HG03097 (cell line): ENCODE data around the gene BCAR1.
"Not testable (repeated sequence)": the region's sequence is repeated elsewhere in the genome, so short reads cannot be mapped to it uniquely, and the experiment has no call there.

Experiments used
- ATAC-seq: cut with Tn5 transposase; IDR thresholded peaks from one replicate; pipeline ENCODE4 v1.9.1; 2021; ENCODE audit not compliant: unreplicated experiment, low FRiP score

The BCAR1 gene

DNA sequence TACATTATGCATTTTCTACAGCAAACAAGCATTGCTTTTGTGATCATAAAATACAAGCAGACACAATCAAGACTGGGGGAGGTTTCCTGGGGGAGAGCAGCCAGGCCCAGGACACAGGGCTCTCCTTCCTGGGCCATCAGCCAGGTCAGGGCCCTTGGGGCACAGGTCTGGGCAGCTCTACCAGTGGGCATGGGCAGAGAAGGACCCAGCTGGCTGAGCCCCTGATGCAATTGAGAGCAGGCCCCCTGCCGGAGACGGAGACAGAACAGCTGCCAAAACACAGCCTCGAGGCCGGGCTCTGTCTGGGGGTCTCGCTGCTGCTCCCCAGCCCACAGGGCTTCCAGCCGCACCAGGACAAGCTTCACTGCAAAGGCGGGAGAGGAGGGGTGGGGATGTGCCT is 10.8 kb downstream of the BCAR1 start:
- ATAC-seq = not testable (repeated sequence)

DNA sequence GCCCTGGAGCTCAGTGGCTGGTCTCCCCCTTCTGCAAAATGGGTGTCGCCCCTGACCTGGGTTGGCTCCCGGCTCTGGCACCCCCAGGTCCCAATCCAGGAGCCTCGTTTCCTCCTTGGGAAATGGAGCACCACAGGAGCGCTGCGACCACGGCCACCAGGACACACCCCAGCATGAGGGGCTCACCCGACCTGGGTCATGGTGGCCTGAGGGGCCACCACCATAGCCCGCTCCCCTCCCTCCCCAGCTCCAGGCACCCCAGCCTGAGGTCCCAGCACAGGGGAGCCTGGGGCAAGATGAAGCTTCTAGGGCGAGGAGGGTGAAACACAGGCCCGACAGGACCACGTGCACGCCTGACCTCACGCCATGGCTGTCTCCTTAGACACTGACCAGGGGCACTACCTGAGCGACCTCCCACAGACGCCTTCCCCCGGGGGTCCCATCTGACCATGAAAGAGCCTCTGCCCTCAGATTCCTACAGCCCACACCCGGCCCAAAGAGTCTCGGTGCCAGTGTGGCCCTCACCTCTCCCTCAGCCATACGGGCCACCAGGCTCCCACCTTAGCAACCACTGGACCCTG is 11.8 kb downstream of the BCAR1 start:
- no peak for ATAC-seq

DNA sequence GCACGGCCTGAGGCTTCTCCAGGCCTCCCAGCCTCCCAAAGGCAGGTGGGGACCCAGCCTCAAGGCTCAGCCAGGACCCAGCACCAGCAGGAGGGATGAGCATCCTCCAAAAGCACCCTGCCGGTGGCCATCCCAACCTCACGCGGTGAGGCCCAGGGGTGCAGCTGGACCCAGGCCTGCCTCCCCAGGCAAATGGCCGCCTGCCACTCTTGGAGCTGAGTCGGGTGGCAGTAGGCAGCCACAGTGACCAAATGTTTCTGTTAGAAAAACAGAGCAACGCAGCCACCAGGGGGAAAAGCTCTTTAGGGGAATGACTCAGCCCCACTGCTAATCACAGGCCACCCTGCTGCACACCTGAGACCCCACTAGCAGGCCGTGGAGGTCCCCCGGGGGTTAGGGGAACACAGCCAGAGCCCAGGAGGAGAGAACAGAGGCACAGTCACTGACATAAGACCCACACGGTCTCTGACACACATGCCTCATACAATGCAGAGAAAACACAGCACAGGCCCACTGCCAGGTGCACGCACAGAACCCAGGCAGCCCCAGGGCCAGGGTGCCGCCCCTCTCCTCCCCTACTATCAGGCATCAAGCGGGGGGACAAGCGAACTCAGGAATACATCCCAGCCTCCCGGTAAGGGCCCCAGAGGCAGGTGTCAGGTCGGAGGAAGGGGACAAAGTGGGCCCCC is 12.4 kb downstream of the BCAR1 start:
- ATAC-seq = no peak

DNA sequence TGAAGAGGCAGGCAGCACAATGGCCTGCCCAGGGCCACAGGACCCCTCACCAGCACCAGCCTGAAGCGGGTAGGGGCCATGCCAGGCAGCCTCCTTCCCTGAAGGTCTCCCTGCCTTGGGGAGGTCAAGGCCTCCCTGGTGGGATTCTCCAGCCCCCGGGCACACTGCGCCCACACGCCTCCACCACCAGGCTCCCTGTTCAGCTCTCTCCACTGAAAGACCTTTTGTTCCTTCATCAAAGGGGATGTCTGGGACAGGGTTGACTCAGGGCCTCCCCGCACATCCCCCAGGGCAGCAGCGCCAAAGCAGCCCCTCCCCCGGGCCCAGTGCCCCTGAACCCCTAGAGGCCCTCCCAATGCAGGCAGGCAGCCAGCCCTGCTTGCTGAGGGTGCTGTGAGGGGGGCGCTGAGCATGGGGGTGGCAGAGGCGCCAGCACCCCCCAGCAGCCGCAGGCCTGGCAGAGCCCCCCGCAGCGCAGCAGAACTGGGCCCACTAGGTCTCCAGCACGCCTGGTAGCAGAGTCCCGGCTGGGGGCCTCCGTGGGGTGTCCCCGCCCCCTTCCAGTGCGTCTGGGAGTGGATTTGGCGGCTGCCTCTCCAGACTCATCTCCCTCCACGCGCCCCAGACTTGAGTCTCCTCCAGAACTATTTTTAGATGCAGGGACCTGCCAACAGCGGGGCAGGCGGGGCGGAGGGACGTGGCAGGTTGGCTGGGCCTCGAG is 13.1 kb downstream of the BCAR1 start:
- no peak for ATAC-seq

DNA sequence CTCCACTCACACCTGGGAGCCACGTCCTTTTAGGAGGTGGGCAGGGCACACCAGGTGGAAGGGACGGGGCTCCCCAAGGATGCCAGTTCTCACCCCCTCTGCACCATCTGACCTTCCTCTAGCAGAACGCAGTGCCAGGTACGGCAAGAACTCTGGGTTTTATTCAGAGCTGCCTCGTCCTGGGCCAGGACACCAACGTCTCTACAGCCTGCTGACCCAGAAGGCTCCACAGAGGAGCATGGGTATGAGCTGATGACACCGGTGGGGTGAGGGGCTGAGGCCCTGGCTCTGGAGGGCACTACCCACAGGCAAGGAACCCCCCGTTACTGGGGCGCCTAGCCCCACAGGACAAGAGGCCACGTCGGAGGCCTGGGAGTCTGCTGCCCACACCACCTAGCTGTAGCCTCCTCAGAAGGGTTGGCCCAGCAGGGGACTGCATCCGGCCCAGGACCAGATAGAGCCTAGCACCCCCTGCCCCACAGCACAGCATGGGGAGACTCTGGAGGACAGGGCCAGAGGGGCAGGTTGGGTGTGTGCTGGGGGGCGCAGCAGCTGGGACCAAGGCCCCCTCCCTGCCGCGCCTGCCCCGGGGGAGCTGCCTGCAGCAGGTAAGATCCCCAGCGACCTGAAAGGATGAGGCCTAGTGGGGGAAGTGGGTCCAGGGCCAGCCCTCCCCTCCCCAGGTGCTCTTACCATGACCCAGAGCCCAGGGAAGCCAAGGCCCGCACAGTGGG is 13.9 kb downstream of the BCAR1 start:
- ATAC-seq = no peak

DNA sequence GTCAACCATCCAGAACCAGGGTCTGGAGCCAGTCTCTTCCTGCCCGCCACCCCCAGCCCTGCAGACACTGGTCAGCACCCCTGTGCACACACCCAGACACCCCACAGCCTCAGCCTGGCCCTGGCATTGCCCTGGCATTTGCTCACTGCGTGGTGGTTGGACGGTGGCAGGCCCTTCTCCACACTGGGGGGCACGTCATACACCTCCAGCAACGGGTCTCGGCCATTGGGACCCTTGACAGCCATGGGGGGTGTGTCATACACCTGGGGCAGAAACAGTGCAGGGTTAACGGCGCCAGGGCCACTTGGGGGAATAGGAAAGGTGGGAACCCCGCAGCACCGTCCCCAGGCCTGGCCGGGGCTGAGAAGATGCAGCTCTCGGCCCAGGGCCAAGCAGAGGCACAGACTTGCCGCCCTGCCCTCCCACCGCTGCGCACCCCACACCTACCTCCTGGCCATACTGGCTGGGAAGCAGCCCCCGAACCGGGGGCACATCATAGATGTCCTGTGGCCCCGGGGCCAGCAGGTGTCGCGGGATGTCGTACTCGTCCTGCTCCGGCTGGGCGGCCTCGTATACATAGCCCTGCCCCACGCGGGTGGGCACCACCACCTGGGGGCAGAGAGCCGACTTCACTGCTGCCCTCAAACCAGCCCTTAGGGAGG is 14.6 kb downstream of the BCAR1 start:
- no peak for ATAC-seq

DNA sequence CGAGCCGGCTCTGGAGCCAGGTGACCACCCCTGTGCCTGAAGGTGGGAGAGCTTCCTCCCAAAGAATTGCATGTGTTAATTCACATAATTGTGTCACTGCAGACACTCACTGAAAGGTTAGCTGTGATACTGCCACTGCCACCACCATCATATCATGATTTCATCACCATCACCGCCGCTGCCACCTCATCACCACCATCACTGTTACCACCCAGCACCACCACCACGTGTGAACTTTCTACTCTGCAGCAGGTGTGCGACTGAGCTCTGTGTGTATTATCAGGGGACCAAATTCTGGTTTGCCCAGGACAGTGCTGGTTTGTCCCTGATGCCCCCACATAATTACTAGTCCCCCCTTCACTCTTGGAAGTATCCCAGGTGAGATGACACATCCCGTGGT is 15.2 kb downstream of the BCAR1 start:
- ATAC-seq = no peak

DNA sequence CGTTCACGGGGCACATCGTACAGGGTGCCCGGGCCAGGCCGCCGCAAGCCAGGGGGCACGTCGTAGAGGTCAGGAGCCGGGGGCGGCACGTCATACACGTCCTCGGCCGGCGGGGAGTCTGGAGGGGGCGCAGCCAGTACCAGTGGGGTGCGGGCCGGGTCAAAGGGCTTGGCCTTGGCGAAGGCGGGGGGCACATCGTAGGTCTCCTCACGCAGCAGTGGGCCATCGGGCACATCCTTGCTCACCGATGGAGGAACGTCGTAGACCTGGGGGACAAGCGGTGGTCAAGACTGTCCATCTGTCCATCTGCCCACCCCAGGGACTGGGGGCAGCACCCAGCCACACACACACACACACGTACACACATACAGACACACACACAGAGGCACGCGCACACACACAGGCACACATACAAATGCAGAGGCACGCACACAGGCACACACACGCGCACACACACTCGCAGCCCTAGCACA is 15.7 kb downstream of the BCAR1 start:
- no peak for ATAC-seq

DNA sequence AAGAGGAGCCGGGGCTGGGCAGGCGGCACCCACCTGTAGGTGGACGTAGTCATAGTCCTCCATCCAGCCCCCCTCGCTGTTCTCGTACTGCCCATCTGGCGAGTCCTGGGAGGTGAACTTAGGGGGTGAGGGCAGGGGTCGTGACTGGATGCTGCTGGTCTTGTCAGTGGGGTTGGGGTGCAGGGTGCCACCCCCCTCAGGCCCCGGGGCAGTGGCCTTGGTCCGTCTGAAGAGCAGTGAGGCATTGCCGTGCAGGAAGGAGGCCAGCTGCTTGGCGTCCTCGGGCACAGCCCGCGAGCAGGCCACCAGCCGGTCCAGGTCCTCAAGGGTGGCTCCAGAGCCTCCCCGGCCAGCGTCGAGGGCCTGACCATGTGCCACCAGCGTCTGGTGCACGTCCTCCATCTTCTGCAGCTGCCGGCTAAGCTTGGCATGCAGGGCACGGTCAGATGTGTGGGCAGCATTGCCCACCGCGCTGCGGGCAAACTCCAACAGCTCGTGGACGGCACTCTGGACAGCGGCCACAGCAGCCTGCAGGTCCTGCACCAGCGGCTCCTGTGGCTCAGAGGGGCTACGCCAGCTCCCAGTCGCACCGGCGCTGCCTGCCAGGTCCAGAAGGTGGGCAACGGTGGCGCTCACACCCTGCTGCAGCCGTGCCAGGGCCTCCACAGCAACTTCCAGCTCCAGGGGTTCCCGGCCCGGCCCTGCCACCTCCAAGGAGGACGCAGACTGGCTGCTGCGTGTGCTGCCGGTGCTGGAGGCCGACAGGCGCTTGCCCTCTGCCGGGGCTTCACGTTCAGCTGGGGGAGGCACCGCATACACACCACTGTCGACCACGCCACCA is 16.3 kb downstream of the BCAR1 start:
- ATAC-seq = no peak

DNA sequence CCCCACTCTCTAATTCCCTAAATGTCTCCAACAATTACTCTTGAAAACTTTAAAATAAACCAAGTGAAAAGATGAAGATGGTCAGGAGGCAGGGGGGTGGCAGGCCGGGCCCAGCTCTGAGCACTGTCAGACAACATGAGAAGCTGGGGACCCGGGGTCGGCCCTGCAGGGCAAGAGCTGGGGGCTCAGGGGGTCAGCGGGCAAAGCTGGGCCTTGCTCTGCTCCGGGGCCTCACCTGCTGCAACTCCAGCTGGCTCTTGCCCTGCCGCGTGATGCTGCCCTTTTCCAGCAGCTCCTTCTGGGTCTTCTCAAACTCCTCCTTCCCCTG is 17.8 kb downstream of the BCAR1 start:
- ATAC-seq = no peak

DNA sequence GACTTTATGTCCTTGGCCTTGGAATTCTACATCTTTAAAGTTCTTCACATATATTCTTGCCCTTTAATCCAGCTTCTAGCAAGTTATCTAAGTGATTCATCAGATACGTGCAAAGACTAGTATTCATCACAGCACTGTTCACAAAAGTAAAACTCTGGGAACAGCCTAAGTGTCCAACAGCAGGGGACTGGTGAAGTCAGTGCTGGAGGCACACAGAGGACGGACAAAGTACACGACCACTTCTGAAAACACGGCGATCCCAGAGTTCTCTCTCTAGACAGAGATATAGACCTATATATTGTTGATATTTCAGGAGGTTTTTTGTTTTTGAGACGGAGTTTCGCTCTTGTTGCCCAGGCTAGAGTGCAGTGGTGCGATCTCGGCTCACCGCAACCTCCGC is 19.9 kb downstream of the BCAR1 start:
- ATAC-seq = no peak

DNA sequence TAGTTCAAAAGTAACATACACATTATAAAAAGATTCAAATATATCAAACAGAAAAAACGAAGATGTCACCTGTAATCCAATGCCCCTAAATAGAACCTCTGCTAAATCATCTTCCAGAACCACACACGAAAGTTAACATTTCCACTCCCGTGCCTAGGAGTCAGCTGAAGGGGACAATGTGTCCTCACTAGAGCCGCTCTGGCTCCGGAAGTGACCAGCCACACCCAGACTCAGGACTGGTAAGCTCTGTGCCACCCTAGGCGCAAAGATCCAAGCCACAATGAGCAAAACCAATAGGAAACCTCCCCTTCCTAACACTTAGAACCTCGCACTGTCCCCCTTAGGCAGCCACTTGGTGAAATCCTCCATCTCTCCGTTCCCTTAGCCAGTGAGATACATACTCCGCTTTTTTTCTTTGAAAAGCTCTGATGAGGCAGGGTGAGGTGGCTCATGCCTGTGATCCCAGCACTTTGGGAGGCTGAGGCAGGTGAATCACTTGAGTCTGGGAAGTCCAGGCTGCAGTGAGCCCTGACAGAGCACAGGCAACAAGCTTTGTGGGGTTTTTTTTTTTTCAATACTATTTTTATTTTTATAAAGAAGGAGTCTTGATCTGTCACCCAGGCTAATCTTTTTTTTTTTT is 20.8 kb downstream of the BCAR1 start:
- ATAC-seq = no peak

DNA sequence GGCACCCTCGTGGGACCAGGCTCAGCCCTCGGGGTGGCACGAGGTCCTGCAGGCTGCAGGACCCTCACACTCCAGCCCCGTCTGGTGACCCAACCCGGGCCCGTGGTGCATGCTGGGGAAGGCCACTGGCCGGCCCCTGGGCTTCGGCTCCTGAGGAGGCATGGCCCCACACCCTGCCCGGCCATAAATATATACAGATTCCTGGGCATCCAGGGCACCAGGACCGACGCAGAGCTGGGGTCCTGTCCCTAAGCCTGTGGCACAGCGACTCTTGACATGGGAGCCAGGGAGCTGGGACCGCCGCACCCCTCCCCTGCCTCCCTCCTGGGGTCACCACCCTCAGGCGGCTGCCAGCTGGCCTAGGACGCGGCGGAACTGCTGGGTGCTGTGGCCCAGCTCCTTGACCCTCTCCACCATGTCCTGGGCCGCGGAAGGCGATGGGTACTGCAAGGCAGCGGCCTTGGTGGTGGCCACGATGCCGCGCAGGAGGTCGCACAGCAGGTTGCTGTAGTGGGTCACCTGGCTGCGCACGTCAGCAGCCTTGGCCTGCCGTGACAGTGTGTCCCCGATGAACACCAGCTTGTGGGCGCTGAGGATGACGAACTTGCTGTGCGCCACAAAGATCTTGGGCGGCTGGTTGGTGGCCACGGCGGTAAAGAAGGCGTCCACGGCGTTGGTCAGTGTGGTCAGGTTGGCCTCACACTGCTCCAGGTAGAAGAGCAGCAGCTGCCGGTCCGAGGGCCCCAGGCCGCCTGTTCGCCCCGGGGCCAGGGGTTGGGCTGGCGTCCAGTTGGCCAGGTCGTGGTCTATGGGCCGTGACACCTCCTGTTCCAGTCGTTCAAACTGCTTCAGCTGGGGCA is 22.0 kb downstream of the BCAR1 start:
- no peak for ATAC-seq

DNA sequence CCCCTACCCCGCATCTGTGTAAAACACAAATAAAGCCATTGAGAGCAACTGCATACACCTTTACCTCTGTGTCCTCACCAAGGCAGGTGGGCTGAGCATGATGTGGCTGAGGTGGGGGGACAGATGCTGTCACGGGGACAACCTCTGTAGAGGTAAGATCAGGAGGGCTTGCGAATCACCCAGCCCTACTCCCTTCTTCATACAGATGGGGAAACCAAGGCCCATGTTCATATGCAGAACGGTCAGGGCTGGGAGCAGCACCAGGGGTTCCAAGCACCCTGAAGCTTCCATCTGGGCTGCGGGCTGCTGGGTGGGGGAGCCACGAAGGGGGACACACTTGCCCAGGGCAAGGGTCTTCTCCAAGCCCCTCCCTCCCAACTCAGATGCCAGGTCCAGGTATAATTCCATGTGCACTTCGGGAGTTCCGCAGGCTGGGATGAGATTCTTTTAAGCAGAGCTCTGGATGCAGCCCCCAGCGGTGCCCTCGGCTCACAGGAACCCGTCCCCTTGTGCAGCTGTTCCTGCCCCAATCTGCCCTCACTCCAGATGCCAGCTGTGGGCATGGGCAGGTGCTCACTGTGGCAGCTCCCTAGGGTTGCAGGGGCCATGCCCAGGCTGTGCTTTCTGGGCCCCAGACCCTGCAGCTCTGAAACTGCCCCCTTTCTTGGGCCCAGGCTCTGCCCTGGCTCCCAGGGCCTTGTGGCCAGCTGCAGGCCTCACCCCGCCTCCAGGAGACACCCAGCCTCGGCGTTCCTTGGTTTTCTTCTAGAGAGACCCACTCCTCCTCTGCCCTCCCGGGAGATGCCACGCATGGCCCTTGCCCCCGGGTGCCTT is 23.1 kb downstream of the BCAR1 start:
- no peak for ATAC-seq

DNA sequence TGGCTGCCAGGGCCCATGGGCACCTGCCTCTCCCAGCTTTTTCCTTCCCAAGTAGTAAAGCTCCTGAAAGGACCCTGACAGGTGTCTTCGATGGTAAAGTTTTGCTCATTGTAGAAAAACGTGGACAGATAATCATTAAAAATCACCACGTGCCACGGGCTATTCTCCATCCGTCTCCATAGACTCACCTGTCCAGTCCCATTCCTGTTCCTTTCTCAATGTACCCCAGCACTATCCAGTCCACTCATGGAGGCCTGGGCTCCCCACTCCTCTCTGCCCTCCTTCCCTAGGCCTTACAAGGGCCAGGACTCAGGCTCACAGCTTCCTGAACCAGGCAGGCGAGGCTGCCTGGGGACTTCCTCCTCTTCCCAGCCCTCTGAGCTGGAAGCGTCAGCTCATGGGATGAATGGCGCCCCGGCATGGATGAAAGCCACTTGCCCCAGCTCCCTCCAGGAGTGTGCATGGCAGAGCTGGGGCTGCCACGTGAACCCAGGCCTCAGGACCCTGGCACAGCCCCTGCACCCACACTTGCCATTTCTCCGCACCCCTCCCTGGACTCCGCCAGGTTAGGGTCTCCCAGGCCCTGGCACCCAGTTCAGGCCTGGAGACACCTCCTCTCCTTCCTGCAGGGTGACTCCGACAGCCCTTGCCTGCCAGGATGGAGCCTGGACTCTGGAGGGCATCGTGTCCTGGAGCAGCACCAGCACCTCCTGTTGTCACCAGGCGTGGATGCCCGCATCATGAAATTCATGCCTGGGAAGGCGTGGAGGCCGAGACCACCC is 23.9 kb downstream of the BCAR1 start:
- no peak for ATAC-seq

DNA sequence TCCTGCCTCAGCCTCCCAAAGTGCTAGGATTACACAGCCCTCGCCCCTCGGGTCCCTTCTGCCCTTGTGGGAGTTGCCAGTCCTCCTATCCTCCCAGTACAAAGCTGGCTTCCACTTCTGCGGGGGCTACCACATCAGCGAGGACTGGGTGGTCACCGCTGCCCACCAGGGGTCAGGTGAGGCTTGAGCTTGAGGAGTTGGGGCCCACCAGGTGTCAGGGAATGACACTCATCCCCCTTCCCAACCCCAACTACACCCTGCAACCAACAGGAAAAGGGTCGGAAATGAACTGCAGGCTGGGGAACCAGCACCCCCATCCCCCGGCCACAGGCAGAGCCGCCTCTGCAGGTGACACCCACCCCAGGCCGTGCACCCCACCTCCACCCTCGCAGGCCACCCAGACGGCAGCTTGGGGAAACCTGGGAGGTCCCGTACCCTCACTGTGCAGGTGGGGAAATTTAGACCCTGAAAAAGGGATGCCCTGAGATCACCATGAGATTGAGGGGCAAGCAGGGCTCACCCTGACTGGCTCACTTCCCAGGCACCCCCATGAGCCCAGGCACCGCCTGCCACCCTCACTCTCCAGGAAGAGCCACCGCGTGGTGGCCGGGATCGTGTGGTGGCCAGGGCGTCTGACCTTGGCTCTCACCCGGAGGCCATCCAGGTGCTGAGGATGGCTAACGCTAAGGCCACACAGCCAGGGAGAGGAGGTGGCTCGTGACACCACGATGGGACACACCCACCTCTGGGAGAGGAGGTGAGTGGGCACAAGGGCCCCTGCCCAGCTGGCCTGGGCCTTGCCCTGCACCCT is 24.7 kb downstream of the BCAR1 start:
- ATAC-seq = no peak
